Measurements from ENCODE around the gene ZPBP2.
A peak's percentile ranks its signal among the peaks of the same experiment; 100 is the strongest.
"Not testable (repeated sequence)": the region's sequence is repeated elsewhere in the genome, so short reads cannot be mapped to it uniquely, and the experiment has no call there.

ZPBP2 gene

DNA sequence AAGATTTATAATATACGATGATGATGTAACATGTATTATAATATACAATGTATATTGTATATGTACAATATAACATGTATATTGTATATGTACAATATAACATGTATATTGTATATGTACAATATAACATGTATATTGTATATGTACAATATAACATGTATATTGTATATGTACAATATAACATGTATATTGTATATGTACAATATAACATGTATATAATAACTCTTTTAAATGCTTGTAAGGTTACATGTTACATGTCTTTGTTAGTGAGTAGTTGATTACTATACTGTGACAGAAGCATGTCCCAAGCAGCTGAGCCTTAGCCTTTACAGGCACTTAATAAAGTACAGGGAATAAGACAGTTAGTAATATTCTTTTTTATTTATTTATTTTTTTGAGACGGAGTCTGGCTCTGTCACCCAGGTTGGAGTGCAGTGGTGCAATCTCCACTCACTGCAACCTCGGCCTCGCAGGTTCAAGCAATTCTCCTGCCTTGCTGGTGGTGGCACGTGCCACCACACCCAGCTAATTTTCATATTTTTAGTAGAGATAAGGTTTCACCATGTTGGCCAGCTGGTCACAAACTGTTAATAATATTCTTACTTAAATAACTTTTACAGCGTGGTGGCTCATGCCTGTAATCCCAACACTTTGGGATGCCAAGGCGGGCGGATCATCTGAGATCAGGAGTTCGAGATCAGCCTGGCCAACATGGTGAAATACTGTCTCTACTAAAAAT lies 11.9 kb upstream of the ZPBP2 start:
- DNase-seq: not testable (repeated sequence)

DNA sequence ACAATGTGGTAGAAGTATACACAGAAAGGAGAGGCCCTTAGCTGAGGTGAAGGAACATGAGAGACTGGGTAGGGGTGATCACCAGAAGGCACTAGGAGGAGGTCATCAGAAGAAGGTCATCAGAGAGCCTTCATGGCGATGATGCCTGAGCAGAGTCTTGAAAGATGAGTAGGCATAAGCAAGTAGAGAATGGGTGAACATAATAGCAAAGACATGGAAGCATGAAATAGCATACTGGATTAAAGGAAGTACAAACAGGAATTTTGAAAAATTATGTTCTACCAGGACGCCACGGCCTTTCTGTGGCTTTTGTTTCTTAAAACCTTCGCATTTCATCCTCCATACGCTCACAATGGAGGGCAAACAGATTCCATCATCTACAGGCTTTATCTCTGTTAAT lies 6.8 kb upstream of the ZPBP2 start:
- DNase-seq: no peak

DNA sequence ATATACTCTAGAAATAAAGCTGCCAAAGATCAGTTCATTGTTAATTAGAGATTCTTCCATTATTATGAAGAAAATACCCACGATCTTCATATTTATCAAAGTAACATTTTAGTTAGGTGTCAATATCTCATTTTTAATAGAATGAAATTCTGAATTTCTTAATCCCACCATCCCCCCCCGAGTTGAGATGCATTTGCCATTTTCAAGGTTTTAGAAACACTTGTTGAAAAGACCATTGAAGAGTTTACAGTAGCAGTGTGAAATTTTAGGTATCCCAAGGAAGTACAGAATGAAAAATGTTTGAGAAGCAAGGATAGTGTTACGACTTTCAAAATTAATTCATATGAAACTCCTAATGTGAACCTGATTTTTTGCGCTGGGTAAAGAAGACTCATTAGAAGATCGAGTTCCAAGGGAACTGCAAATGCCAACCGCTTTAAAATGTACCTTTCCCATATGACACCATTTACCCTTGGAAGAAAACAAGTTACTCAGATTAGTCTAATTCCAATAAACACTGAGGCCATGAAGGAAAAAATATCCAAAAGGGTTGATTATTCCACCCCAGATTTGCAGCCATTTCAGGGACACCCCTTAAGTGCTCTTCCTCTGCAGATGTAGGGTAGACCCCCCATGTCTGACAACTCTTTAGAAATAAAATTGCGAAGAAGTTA lies 4.6 kb upstream of the ZPBP2 start:
- DNase-seq: no peak

DNA sequence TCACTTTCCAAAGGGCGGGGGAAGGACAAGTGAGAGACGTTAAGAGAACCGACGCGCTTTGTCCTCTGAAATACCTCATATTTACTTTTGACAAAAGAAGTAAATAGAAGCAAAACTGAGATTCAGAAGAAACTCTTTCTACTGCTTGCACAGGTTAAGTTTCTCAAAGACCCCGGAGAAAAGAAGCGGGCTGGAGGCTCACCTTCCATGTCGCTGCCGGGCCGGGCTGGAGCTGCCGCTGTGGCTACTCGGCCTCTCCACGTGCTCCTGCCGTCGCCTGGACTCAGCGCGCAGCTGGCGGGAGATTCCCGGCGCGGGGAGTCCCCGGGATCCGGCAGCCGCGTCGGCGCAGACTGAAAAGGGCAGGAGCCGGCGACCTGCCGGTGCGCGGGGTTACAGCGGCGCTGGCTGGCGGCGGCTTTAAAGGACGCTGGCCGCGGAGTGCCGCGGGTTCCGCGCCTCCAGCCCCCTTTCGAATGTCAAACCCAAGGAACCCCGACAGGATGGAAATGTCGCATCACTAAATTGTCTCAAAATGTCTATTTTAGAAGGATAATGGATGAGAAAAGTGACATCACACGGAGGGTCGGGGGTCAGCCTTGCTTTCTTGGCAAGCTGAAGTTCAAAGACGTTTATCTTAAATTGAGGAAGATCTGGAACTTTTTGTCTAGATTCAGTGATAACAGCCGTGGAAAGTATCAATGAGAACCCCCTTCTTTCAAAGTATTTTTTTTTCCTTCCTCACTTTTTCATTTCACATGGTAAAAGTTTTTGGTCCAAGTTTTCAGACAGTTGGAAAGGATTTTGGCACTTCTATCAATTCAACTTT lies 3.9 kb upstream of the ZPBP2 start, which contains the start of gene IKZF3:
Gene IKZF3 (minus strand): TSS at position 395 of the 829 bp plus-strand sequence. CDS start 186 bp downstream, at position 209.
- peak; percentile 73 for DNase-seq

DNA sequence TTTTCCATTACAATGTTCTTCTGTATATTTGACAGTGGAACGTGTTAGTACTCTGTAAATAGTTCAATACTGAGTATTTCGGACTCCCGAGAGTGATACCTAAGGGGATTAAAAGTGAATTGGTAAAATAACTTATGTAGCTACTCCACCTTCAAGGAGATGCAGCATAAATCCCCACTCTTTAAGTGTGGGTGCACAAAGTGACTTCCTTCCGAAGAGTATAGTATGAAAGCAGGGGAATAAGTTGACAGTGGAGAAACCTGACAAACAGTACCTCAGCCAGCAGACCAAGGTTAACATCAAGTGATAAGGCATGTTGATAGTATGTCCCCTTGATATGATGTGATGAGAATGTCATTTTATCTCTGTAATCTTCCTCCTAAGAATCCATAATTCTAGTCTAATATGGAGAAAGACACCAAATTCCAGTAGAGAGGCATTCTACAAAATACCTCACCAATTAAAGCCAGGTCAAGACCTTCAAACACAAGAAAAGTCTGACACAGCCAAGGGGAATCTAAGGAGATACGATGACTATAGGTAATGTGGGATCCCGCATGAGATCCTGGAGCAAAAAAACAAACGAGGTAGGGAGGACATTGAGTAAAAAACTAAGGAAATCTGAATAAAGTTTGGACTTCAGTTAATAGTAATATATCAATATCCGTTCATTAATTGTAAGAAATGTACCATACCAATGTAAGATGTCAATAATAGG lies 1.8 kb upstream of the ZPBP2 start:
- DNase-seq: no peak

DNA sequence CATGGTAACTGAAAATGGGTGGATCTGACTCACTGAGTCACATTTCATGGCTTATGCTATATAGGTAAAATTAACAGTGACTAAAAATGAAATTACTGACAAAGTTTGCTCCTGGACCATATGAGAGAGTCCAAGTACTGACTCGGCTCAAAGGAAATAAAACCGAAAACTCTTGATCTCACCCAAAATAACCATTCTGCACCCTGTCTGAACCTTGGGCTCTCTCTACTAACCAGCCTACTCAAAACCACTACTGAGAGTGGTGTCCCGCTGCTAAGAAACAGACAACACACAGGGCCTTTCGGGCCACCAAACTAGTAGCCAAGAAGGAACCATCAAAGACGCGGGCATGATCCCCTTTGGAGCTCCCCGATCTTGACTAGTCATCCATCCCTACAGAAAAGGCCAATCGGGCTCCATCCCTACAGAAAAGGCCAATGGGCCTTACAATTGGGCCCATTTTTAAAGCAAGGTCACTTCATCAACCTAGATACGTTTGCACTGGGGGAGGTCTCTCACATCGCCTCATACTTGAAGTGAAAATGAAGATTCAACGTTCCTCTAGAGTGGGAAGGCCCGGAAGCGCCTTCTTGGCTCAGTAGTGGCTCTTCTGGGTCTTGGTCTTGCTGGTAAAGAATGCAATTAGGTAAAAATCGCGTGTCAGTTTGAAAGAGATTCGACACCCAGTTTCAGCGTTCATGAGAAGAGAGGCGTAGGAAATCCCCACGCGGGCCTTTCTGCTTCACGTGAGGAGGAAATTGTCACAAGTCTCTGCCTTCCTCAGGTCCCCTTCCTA lies 720 bp upstream of the ZPBP2 start:
- DNase-seq: no peak

DNA sequence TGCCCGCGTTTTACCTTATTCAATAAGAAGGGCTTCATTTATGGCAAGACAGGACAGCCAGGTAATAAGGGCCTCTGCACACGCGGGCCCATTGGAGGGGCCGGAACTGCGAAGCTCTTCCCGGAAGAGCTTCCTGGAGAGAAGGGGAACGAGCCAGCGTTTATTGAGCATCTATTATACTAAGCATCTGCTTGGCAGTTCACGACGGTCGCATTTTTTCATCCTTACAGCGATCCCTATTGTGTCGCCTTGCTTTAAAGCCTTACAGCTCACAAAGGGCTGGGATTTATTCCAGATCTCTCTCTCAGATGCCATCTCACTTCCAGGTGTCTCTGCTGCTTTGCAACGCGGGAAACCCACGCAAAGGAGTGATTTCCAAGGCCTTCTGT lies 546 bp downstream of the ZPBP2 start:
- DNase-seq: no peak

DNA sequence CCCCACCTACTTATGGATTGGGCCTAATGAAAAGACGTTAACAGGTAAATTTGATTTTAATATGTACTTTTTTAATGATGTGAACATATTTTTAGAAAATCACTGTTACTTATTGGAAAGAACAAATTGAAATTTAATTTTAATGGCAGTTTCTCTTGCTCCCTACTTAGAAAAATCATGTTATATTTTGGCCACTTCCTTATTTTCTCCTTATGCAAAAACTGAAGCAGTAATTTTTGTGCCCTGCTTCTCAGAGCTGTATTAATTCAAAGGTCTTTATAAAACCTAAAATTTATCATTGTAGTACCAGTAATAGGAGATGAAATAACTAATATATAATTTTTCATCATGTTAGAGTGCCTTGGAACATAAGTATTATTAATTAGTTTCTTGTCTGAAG lies 2.8 kb downstream of the ZPBP2 start:
- DNase-seq: no peak

DNA sequence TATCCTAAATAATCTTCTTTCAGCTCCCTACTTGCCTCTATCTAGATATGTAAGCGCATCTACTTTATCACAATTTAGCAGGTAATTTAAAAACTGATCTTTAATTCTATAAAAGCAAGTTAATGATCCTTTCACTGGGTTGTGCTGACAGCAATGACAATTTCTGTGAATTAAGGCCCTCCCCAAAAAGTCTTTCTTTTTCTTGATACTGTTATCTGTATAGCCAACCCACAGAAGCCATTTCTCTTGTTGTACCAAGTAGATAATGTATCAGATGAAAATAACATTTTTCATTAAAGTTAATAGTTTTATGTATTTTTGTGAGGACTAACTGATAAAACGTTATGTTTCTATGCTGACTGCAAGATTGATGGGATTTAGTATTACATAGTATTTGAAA lies 3.8 kb downstream of the ZPBP2 start:
- no peak for DNase-seq

DNA sequence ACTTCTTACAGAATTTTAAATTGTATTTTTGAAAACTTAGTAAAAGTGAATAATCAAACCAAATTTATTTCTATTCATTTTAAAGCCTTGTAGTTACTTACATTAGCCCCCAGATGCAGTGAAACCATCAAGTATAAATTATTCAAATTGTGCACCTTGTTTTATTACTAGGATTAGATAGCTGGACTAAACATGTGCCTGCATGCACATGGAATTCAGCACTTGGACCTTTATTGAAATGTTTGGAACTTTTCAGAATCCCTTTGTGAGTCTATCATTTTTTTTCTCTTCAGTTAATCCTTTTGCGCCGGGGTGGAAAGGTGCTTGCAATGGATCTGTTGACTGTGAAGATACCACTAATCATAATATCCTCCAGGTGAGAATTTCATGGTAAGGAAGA lies 4.7 kb downstream of the ZPBP2 start:
- no peak for DNase-seq

DNA sequence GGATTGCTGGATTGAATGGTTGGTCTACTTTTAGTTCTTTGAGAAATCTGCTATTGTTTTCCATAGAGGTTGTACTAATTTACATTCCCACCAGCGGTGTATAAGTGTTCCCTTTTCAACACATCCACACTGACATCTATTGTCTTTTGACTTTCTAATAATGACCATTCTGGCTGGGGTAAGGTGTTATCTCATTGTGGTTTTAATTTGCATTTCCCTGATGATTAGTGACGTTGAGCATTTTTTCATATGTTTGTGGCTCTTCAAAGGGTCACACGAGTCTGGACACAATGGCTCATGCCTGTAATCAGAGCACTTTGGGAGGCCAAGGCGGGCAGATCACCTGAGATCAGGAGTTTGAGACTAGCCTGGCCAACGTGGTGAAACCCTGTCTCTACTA lies 18.1 kb downstream of the ZPBP2 start:
- not testable (repeated sequence) for DNase-seq

DNA sequence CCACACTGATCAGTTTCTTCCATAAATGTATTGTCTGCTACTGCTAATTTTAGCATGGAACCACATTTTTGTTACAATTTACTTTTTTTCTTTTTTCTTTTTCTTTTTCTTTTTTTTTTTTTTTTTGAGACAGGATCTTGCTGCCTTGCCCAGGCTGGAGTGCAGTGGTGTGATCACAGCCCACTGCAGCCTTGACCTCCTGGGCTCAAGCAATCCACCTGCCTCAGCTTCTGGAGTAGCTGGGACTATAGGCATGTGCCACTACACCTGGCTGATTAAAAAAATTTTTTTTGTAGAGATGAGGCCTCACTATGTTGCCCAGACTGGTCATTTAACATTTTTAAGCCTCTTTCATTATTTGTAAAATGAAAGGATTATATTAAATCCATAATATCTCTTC lies 19.1 kb downstream of the ZPBP2 start:
- no peak for DNase-seq

DNA sequence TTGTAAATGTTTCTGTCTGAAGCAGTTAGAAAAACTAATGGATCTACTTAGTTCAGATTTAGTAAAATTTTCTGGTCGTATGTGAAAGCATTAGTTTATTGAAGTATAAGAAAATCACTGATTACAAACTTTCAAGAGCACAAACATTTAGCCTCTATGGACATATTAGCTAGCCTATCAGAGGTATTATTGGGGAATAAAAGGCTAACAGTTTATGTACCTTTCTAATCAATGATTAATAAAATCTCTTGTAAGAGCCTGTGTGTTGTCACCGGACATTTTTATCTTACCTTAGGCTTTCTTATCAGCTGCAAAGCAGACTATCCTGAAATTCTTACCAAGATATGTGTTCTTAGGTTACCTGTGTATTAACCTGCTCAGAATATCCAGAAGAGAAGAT lies 21.2 kb downstream of the ZPBP2 start:
- DNase-seq: no peak

DNA sequence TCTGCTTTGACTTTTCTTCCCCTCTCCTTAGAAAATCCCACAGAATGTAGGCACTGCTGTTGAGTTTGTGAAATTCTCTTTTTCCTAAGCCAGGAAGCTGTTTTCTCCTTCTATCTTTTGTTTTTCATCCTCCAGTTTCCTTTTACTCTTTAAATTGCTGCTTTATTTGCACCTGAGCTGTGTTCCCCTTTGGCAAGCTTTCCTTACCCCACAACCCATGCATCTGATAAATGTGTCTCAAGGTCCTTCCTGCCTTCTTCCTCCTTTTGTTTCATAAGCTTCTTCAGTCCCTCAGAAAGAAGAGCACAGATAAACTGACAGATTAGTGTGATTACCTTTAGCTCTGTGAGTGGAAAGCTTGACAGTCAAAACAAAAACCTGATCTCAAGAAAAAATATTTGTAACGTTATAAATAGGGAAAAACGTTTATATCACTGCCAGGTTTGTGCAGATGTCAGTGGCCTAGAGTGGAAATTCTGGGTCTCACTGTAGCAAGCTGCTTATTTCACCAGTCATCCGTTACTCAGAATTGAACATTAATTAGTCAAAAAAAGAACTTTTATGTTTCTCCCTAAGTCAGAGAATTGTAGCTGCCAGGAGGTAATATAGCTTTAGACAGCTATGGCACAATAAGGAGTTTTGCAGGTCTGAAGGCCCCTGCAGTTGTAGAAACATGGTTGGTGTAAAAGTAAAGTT lies 26.8 kb downstream of the ZPBP2 start:
- no peak for DNase-seq

DNA sequence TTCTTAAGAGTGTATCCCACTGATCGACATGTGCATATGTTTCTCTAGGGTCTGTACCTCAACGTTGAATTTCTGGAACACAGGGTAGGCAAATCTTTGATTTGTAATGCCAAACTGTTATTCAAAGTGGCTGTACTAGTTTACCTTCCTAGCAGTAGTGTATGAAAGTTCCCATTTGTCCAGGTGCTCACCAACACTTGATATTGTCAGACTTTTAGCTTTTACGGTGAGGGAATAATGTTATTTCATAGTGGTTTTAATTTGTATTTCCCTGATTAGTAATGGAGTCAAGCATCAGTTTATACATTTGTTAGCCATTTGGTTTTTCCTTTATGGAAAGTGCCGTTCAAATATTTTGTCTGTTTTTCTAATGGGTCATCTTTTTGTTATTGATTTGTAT lies 30.1 kb downstream of the ZPBP2 start:
- no peak for DNase-seq

DNA sequence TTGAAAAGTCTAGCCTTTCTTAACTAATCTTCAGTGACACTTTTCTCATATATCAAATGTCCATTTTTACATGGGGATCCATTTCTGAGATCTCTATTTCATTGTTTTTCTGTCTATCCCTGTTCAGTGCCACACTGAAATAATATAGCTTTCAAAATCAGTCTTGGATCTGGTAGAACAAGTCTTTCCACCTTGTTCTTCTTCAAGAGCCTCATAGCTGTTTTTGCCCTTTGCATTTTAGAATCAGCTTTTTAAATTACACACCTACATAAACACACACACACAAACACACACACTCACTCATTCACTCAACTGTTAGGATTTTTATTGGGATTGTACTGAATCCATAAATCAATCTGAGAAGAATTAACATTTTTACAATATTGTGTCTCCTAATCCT lies 31.2 kb downstream of the ZPBP2 start:
- DNase-seq: no peak

DNA sequence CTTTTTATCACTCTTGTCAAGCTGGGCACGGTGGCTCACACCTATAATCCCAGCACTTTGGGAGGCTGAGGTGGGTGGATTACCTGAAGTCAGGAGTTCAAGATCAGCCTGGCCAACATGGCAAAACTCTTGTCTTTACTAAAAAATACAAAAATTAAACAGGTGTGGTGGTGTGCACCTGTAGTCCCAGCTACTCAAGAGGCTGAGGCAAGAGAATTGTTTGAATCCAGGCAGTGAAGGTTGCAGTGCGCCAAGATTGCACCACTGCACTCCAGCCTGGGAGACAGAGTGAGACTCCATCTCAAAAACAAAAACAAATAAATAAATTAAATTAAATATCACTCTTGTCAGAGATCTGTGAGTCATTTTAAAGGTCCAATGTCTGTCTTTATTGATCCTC lies 34.0 kb downstream of the ZPBP2 start:
- not testable (repeated sequence) for DNase-seq

DNA sequence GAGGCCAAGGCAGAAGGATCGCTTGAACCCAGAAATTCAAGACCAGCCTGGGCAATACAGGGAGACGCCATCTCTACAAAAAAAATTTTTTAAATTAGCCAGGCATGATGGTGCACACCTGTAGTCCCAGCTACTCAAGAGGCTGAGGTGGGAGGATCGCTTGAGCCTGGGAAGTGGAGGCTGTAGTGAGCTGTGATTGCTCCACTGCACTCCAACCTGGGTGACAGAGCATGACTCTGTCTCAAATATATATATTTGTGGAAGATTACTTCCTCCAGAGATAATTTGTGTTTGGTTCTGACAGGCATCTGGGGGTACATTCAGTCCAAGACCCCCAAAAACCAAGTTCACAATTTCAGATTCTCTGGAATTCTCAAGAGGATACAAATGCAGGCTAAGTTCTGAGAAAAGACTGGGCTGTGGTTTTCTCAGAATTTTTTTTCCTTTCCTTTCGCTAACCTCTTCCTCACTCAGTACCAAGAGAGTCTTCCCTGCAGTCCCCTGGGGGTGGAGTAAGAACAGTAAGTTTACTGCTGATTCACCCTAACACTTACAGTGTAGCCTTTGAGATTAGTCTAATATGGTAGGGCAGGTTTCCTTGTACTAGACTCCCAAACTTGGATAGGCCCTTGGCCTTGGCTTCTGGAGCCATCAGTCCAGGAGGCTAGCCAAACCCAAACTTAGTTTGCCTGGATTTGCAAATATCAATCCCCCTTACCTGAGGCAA lies 35.3 kb downstream of the ZPBP2 start:
- no peak for DNase-seq

DNA sequence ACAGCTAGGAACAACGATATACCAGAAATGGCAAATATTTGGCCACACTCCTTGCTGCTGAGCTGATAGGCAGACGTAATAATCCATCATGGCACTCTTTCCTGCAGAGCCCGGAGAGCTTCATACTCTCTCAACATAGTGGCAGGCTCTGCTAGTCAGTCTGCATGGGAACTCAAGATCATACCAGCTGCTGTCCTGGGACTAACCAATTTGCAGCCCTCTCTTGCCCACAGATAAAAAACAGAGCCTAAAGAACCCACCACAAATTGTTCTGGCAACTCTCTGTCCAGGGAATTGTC lies 36.9 kb downstream of the ZPBP2 start:
- no peak for DNase-seq

DNA sequence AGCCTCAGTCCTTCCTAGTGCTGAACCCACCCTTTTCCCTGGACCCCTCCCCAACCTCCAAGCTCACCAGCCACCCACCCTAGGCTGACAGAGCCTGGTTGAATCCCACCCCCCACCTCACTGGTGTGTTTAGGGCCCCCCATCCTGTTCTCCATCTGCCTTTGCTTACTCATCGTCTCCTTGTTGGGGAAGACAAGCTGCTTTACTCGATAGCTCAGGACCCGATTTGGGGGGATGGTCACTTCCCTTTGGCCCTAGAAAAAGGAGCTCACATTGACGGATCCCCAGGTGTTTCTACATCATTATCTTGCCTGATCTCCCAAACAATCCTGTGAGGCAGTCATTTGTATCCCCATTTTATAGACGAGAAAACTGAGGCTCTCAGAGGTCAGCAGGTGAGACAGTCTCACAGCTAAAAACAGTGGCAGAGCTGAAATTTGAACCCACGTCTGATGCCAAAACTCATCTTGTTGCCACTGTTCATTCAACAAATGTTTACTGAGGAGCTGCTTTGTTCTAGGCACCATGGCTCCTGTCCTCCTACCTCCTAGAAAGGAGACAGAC lies 40.9 kb downstream of the ZPBP2 start:
- no peak for DNase-seq

DNA sequence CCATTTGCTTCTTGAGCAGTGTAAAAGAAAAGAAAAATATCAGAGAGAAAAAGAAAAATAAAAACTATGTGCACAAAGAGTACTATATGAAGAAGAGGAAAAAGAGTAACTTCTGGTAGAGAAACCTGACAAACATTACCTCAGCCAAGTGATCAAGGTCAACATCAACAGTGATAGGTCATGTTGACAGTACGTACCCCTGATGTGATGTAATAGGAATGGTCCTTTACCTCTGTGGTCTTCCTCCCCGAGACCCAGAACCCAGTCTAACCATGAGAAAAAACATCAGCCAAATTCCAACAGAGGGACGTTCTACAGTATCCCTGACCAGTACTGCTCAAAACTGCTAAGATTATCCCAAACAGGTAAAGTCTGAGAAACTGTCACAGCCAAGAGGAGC lies 46.0 kb downstream of the ZPBP2 start:
- no peak for DNase-seq

Data from DMS79 (cell line).